Gastrocnemius medialis (tissue), 4 donors: ENCODE measurements around the gene STEAP1. TPM values are rescaled to one million over a fixed set of nuclear protein-coding genes. Genes with fewer than 3 reads are reported as not detected.
A peak's percentile ranks its signal among the peaks of the same experiment; 100 is the strongest.

ENCODE experiments used
- ATAC-seq, 2 donors: fragments of 150-250 bp; one replicate each; pipeline ENCODE4 v1.9.1; 2016
- DNase-seq, 2 donors: peaks; one replicate each; pipeline ENCODE4 v3.0.0-alpha.2; 2019
- H3K27ac ChIP-seq, 4 donors: fragments of 200-600 bp; sonication (generic); 1 replicate in 1 of 4; 2 replicates in 3 of 4; pipeline ENCODE4 v1.5.1; 2016 to 2018; ENCODE audit warnings: mild to moderate bottlenecking in 2 of 4, moderate library complexity in 1 of 4
- H3K27me3 ChIP-seq, 3 donors: fragments of 200-600 bp; sonication (generic) in 2 of 3; 1 replicate in 1 of 3; 2 replicates in 2 of 3; pipeline versions ENCODE4 v1.5.1 to v1.6.0; 2016 to 2019; ENCODE audit warnings: mild to moderate bottlenecking in 1 of 3, moderate library complexity in 1 of 3
- H3K36me3 ChIP-seq, 2 donors: fragments of 200-600 bp; sonication (generic) in 1 of 2; one replicate each; pipeline ENCODE4 v1.5.1; 2017 to 2018
- H3K4me1 ChIP-seq, 2 donors: fragments of 200-600 bp; sonication (generic) in 1 of 2; one replicate each; pipeline ENCODE4 v1.5.1; 2016 to 2017; ENCODE audit warnings: mild to moderate bottlenecking in 2 of 2
- H3K4me3 ChIP-seq, 4 donors: fragments of 200-600 bp; sonication (generic) in 3 of 4; 1 replicate in 1 of 4; 2 replicates in 3 of 4; pipeline ENCODE4 v1.5.1; 2016 to 2019; ENCODE audit warnings: mild to moderate bottlenecking in 2 of 4
- H3K9me3 ChIP-seq, 3 donors: fragments of 200-600 bp; sonication (generic) in 2 of 3; 1 replicate in 1 of 3; 2 replicates in 2 of 3; pipeline ENCODE4 v1.5.1; 2016 to 2019
- CTCF ChIP-seq, 5 experiments: fragments of 450-650 bp in 3 of 5; fragments of 200-600 bp in 2 of 5; sonication (generic) in 2 of 5; IDR thresholded peaks in 4 of 5; conservative IDR thresholded peaks in 1 of 5; 1 replicate in 4 of 5; 2 replicates in 1 of 5; pipeline ENCODE4 v1.5.1; 2016 to 2019; ENCODE audit warnings: antibody characterized with exemption in 5 of 5, mild to moderate bottlenecking in 3 of 5, moderate library complexity in 3 of 5
- POLR2A ChIP-seq, 2 donors: fragments of 450-650 bp; IDR thresholded peaks; one replicate each; pipeline ENCODE4 v1.6.1; 2017; ENCODE audit warnings: antibody characterized with exemption in 2 of 2, mild to moderate bottlenecking in 2 of 2, moderate library complexity in 2 of 2
- in situ Hi-C, 4 donors: fragments of 200-750 bp; cut with MboI; loops; one replicate each; pipeline versions ENCODE4 v1.15.0 to v1.8.0; 2017; ENCODE audit warnings: low sequenced_read_pairs in 4 of 4
- intact Hi-C: fragments of 100-400 bp; cut with DNase I; formaldehyde crosslinking; loops from one replicate; pipeline ENCODE4 v1.15.1; 2023; ENCODE audit warnings: low total_unique reads
- total RNA-seq, 4 donors: library from RNA; depleted of rRNA; stranded (reverse); fragments of >200 nt; gene quantifications; one replicate each; pipeline versions ENCODE4 v1.1.0 to v1.2.3, GENCODE V29; 2016

STEAP1 gene
- total RNA-seq, 4 donors from 2014 or later: 0.81 to 1.6 (median 0.98) TPM

GRCh38 chr7:90207956-90208355, 53.7 kb downstream of the STEAP1 start:
- Histone ChIP-seq H3K4me1 (no peaks in the 10 kb centered on the region), H3K9me3 (no peaks in the 10 kb centered on the region), H3K4me3 (no peak overlapping the region), H3K36me3 (no peaks in the 10 kb centered on the region), H3K27me3 (no peaks in the 10 kb centered on the region), H3K27ac (no peak overlapping the region)
- DNase-seq (no peak), ATAC-seq (no peak)
- no peak for TF ChIP-seq CTCF (IDR thresholded peaks at IDR 0.05 in 4 of 5, conservative IDR thresholded peaks at IDR 0.05 in 1 of 5)
- TF ChIP-seq POLR2A (IDR thresholded peaks at IDR 0.05): no peak
- in situ Hi-C loops: no loop called here
- intact Hi-C loops: no loop called here

- no peaks in the 10 kb centered on the region for H3K4me1 ChIP-seq
- H3K36me3 ChIP-seq: no peaks in the 10 kb centered on the region
- no peak for ATAC-seq
- TF ChIP-seq POLR2A (IDR thresholded peaks at IDR 0.05) (no peak), CTCF (IDR thresholded peaks at IDR 0.05 in 4 of 5, conservative IDR thresholded peaks at IDR 0.05 in 1 of 5) (no peak)
- H3K4me3 ChIP-seq: no peak overlapping the region
- H3K9me3 ChIP-seq: no peaks in the 10 kb centered on the region
- no peak overlapping the region for H3K27ac ChIP-seq
- in situ Hi-C loops (no loop called here), intact Hi-C loops (no loop called here)
- H3K27me3 ChIP-seq: no peaks in the 10 kb centered on the region
- DNase-seq: no peak
Observed at GRCh38 chr7:90209776-90210175, 55.5 kb downstream of the STEAP1 start.

GRCh38 chr7:90210475-90210874, 56.2 kb downstream of the STEAP1 start:
- H3K4me3 ChIP-seq: no peak overlapping the region
- H3K4me1 ChIP-seq: no peaks in the 10 kb centered on the region
- H3K27me3 ChIP-seq: no peaks in the 10 kb centered on the region
- TF ChIP-seq CTCF (IDR thresholded peaks at IDR 0.05 in 4 of 5, conservative IDR thresholded peaks at IDR 0.05 in 1 of 5): no peak
- TF ChIP-seq POLR2A (IDR thresholded peaks at IDR 0.05): no peak
- in situ Hi-C loops (no loop called here), intact Hi-C loops (no loop called here)
- H3K36me3 ChIP-seq: no peaks in the 10 kb centered on the region
- ATAC-seq (no peak), DNase-seq (no peak)
- no peaks in the 10 kb centered on the region for H3K9me3 ChIP-seq
- no peak overlapping the region for H3K27ac ChIP-seq

GRCh38 chr7:90210981-90211380, 56.7 kb downstream of the STEAP1 start:
- H3K27ac ChIP-seq: peak overlapping the region in 2 of 4 donors; percentile 36 to 43
- no peak for ATAC-seq
- TF ChIP-seq CTCF (IDR thresholded peaks at IDR 0.05 in 4 of 5, conservative IDR thresholded peaks at IDR 0.05 in 1 of 5) (no peak), POLR2A (IDR thresholded peaks at IDR 0.05) (no peak)
- in situ Hi-C loops: no loop called here
- H3K9me3 ChIP-seq: no peaks in the 10 kb centered on the region
- no peaks in the 10 kb centered on the region for H3K36me3 ChIP-seq
- no peaks in the 10 kb centered on the region for H3K4me1 ChIP-seq
- no peaks in the 10 kb centered on the region for H3K27me3 ChIP-seq
- intact Hi-C loops: no loop called here
- DNase-seq: no peak
- peak overlapping the region; percentile 48 to 59 (median 55) for H3K4me3 ChIP-seq
